GM23338 (cell line): ENCODE data around the gene PIM3.

ENCODE experiments used
- CTCF ChIP-seq, 2 experiments: fragments of 200-600 bp in 1 of 2; sonication (generic) in 1 of 2; conservative IDR thresholded peaks; 2 replicates each; pipeline versions ENCODE4 v1.5.1 to v1.6.1; 2016 to 2017; ENCODE audit warnings: antibody characterized with exemption in 2 of 2, low read depth in 2 of 2, mild to moderate bottlenecking in 2 of 2, moderate library complexity in 1 of 2
- ETS1 ChIP-seq: IDR thresholded peaks from 2 replicates; pipeline ENCODE4 v1.6.1; 2016; ENCODE audit warnings: antibody characterized with exemption
- EZH2 ChIP-seq: fragments of 200-600 bp; sonication (generic); IDR thresholded peaks from one replicate; pipeline ENCODE4 v1.8.0; 2017; ENCODE audit warnings: antibody characterized with exemption, mild to moderate bottlenecking, low read depth; ENCODE audit not compliant: unreplicated experiment
- NANOG ChIP-seq: IDR thresholded peaks from 2 replicates; pipeline ENCODE4 v1.6.1; 2016; ENCODE audit warnings: antibody characterized with exemption, borderline replicate concordance
- POLR2AphosphoS5 ChIP-seq: IDR thresholded peaks from 2 replicates; pipeline ENCODE4 v1.6.1; 2016; ENCODE audit warnings: antibody characterized with exemption, low read depth
- REST ChIP-seq: IDR thresholded peaks from one replicate; pipeline ENCODE4 v1.6.1; 2018; ENCODE audit warnings: antibody characterized with exemption; ENCODE audit not compliant: unreplicated experiment

GRCh38 chr22:50008151-50009040 is 47.8 kb downstream of the PIM3 start:
- TF ChIP-seq CTCF (conservative IDR thresholded peaks at IDR 0.05; ENCODE audit: low read depth in 2 of 2) (no peak), POLR2AphosphoS5 (no peak), EZH2 (no peak), REST (no peak), ETS1 (no peak), NANOG (no peak)
